HG03045 (cell line): ENCODE measurements around the gene GARNL3.
A peak's percentile ranks its signal among the peaks of the same experiment; 100 is the strongest.

Experiments used
- ATAC-seq: cut with Tn5 transposase; IDR thresholded peaks from one replicate; pipeline ENCODE4 v1.9.1; 2021; ENCODE audit warnings: mild to moderate bottlenecking, moderate library complexity; ENCODE audit not compliant: unreplicated experiment

Gene GARNL3

GRCh38 chr9:127382541-127382940, 118.0 kb downstream of the GARNL3 start:
- ATAC-seq = no peak

GRCh38 chr9:127384016-127384730, 119.6 kb downstream of the GARNL3 start:
- no peak for ATAC-seq

DNA sequence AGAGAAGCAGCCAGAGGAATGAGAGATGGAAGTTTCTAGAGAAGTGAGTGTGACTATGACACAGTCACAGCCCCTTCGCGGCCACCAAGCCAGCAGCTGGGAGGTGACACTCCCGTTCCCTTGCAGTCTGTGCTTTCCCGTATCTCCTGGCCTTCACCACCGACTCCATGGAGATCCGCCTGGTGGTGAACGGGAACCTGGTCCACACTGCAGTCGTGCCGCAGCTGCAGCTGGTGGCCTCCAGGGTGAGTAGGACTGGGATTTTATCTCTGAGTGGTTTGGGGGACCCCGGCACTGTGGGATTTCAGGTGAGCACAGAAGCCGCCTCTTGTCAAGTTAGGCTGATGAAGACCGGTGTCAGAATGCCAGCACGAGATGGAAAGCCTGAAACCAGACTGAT, 120.3 kb downstream of the GARNL3 start:
- ATAC-seq = no peak

GRCh38 chr9:127386249-127386648, 121.7 kb downstream of the GARNL3 start:
- no peak for ATAC-seq

- ATAC-seq = no peak
Observed at GRCh38 chr9:127386981-127387380, 122.4 kb downstream of the GARNL3 start.

DNA sequence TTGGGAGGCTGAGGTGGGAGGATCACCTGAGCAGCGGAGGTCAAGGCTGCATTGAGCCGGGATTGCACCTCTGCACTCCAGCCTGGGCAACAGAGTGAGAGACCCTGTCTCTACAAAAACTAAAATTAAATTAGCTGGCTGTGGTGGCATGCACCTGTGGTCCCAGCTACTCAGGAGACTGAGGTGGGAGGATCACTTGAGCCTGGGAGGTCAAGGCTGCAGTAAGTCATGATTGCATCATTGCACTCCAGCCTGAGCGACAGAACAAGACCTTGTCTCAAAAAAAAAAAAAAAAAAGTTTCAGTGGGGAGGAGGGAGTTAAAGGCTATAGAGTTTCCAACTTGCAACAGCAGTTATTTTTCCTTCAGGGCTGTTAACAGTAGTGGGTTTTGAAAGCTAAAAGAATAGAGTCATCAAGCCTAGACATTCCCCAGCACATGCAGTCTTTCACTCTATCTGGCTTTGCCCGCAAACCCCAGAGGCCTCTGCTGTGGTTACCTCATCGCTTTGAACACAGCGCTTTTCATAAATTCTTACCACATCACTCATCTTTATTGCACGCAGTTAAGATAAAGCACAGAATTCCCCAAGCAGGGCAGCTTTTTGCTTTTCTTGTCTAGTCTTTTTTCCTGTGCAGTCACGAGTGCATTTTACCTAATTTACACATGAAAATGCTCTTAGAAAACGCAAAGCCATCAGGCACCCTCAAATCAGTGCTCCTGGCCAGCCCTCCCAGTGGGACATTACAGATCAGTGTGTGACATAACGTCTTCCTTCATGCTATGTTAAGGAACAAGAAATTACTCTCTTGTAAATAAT, 123.7 kb downstream of the GARNL3 start:
- peak; percentile 62 for ATAC-seq

DNA sequence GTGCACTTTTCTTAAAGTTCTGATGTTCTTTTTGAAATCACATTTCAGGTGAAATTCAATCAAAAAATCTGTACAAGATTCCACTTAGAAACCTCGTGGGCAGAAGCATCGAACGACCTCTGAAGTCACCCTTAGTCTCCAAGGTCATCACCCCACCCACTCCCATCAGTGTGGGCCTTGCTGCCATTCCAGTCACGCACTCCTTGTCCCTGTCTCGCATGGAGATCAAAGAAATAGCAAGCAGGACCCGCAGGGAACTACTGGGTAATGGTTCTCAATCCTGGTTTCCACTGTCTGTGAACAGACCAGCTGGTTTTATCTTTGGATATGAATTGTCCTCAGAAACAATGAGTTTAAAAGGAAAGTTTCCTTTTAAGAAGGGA, 124.3 kb downstream of the GARNL3 start:
- ATAC-seq = no peak

- ATAC-seq = no peak
Observed at GRCh38 chr9:127389381-127390247, 125.0 kb downstream of the GARNL3 start.

DNA sequence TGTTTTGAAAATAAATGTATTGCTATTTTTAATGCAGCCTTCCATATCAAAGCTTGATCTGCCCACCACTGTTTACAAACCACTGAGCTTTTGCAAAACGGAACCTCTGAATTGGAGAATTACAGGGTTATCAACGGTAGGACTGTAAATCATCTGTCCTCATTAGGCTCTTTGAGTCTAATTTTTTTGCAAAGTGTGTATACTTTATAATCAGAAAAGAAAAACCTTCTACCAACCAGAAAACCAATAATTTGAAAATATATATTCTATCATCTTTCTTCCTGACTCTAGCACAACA, 125.6 kb downstream of the GARNL3 start:
- ATAC-seq = no peak

DNA sequence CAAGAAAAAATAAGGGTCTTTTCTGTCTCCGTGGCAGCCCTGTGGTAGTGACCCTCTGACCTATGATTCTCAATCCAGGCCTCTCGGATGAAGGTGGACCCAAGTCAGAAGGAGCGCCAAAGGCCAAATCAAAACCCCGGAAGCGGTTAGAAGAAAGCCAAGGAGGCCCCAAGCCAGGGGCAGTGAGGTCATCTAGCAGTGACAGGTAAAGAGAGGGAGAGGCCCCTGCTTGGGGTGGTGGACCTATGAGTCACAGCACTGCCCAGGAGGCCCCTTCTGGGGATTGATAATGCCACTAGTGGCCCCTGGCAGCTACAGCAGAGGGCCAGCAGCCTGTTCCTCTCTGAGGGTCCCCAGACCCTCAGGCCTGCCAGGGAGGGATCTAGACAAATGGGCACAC, 126.0 kb downstream of the GARNL3 start:
- no peak for ATAC-seq

DNA sequence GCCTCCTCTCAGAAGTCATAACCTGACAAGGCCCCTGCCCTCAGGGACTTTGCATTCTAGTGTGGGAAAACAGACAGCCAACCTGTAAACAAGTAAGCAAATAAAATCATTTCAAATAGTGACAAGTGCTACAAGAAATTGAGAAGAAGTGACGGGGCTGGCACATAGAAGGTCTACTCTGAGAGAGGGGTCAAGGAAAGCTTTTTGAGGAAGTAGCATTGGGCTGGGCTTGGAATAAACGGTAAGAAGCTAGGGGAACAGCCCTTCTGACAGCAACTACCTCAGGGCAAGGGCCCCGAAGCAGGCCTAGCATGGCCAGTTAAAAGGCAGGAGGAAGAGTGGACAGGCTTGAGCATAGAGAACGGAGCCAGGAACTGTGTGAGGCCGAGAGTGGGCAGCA, 127.6 kb downstream of the GARNL3 start:
- ATAC-seq = no peak

DNA sequence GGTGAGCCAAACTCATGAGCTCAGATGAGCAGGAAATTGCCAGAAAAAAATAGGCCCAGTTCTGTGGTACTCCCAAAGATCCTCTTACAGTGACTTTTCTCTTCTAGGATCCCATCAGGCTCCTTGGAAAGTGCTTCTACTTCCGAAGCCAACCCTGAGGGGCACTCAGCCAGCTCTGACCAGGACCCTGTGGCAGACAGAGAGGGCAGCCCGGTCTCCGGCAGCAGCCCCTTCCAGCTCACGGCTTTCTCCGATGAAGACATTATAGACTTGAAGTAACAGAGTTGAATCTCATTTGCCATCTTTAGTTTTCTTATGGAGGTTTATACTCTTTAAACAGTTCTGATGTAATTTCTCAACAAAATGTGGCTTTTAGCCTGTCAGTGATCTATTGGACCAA, 128.4 kb downstream of the GARNL3 start:
- ATAC-seq = no peak

GRCh38 chr9:127393645-127394044, 129.1 kb downstream of the GARNL3 start:
- no peak for ATAC-seq

GRCh38 chr9:127395497-127396252, 131.1 kb downstream of the GARNL3 start:
- no peak for ATAC-seq

- ATAC-seq = peak; percentile 14
Observed at GRCh38 chr9:127396253-127396807, 131.8 kb downstream of the GARNL3 start.

GRCh38 chr9:127396808-127397645, 132.5 kb downstream of the GARNL3 start, which contains the start of gene SLC2A8:
SLC2A8 (plus strand) TSS chr9:127397169; CDS start chr9:127397231, 62 bp downstream.
- peak; percentile 94 for ATAC-seq

DNA sequence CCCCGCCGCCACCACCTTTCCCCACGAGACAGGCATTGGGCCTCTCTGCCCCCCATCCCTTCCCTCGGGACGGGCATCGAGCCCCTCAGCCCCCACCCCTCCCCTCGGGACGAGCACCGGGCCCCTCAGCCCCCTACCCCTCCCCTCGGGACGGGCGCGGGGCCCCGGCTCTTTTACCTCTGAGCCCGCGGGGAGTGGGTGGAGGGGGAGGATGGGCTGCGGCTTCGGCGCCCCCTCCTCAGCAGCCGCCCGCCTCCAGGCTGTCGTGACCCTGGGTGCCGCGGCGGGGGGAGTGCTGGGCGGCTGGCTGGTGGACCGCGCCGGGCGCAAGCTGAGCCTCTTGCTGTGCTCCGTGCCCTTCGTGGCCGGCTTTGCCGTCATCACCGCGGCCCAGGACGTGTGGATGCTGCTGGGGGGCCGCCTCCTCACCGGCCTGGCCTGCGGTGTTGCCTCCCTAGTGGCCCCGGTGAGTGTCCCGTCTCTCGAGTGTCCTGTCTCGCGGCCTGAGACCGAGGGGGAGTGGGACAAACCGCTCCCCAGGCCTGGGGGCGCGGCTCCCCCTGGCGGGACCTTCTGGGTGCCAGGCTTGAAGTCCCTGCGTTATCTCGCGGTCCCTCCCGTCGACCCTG, 133.2 kb downstream of the GARNL3 start:
- no peak for ATAC-seq

GRCh38 chr9:127398275-127398647, 133.7 kb downstream of the GARNL3 start:
- ATAC-seq = no peak

DNA sequence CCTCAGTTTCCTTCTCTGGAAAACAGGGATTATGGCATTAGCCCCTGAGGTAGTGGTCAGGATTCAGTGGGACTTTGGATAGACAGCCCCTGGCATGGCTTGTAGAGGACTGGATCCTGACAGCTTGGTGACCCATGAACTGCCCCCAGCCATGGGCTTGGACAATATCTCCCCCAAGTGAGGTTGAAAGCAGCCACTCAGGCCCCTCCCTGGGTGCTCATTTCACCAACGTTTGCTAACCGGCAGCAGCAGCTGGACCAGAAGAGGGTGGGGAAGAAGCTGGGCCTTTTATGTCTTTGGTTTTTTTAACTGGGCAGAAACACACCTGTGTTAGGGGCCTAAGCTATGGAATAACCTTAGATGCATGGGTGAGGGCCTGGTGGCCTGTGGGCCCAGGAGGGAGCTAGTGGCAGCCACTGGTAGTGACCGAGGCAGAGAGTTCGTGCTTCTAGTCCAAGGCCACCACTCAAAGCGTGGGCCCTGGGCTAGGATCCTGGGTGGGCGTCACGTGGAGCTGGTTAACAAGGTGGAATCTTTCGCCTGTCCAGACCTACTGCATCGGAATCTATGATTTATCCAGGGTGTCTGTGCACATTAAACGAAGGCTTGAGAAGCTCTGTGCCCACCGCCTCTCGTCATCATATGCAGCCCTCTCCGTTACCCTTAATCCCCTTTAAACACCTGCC, 134.3 kb downstream of the GARNL3 start:
- no peak for ATAC-seq
